OCI-LY1 (cell line): ENCODE measurements around the gene CIB4.

Source experiments
- EZH2 ChIP-seq: fragments of 200-600 bp; sonication (generic), shearing (Covaris generic); IDR thresholded peaks from 2 replicates; pipeline ENCODE4 v1.8.0; 2017; ENCODE audit warnings: borderline replicate concordance, mixed run types, mild to moderate bottlenecking, antibody characterized with exemption, low read length, moderate library complexity, mixed read lengths
- TF ChIP-seq, protein P1 (sequence below): fragments of 200-600 bp; sonication (generic), shearing (Covaris generic); IDR thresholded peaks from 2 replicates; pipeline ENCODE4 v1.5.1; 2017; ENCODE audit warnings: mild to moderate bottlenecking, antibody characterized with exemption, low read length, moderate library complexity, mixed read lengths

DNA sequence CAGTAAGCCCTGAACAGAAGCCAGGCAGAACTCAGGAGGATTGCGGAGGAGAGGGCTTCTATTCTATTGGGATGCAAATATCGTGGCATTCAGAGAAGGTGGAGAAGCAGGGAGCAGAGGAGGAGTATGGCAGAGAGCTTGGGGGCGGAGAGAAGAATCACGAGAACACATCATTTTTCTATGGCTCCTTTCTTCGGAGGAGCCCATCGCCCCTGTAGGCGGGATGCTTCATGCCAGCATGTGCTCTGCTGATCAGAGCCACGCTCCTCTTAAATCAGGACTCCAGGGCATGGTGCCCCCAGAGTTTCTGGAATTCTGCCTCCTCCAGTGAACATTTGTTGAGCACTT, 71.1 kb downstream of the CIB4 start:
- TF ChIP-seq, protein P1, sequence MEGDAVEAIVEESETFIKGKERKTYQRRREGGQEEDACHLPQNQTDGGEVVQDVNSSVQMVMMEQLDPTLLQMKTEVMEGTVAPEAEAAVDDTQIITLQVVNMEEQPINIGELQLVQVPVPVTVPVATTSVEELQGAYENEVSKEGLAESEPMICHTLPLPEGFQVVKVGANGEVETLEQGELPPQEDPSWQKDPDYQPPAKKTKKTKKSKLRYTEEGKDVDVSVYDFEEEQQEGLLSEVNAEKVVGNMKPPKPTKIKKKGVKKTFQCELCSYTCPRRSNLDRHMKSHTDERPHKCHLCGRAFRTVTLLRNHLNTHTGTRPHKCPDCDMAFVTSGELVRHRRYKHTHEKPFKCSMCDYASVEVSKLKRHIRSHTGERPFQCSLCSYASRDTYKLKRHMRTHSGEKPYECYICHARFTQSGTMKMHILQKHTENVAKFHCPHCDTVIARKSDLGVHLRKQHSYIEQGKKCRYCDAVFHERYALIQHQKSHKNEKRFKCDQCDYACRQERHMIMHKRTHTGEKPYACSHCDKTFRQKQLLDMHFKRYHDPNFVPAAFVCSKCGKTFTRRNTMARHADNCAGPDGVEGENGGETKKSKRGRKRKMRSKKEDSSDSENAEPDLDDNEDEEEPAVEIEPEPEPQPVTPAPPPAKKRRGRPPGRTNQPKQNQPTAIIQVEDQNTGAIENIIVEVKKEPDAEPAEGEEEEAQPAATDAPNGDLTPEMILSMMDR, result no peak
- no peak for TF ChIP-seq EZH2
